Measurements from ENCODE around the gene RARG.
"Not testable (repeated sequence)": the region's sequence is repeated elsewhere in the genome, so short reads cannot be mapped to it uniquely, and the experiment has no call there.

RARG gene

DNA sequence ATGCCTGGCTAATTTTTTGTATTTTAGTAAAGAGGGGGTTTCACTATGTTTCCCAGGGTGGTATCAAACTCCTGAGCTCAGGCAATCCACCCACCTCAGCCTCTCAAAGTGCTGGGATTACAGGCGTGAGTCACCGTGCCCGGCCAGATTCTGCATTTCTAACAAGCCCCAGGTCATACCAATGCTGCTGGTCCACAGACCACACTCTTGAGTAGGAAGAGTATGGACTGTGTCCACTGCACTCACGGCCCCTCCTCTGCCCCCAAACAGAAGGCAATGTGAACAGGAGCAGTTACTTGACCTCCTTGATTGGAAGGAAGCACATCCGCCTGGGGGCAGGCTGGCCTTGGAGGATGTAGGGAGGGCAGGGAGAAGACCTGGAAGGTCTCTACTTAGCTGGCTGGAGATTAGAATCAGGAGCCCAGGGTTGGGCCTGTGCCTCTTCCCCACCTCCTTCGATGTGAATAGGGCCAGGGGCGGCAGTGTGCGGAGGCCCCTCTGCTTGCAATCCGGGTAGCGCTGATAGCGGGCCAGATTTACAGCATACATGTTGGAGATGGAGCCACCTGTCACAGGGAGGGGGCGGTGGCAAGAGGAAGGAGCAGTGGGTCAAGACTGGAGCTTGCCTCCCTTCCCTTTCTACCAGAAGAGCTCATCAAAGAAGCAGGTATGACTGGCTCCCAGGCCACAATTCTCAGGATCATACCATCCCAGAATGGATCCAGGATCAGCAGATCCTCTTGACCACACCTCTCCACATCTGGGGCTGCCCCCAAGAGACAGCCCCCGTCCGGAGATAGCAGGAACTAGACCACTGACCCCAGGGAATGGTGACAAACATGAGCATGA is 60.9 kb downstream of the RARG start:
- no peak for DNase-seq (ENCODE audit: low read depth in 2 of 2)

DNA sequence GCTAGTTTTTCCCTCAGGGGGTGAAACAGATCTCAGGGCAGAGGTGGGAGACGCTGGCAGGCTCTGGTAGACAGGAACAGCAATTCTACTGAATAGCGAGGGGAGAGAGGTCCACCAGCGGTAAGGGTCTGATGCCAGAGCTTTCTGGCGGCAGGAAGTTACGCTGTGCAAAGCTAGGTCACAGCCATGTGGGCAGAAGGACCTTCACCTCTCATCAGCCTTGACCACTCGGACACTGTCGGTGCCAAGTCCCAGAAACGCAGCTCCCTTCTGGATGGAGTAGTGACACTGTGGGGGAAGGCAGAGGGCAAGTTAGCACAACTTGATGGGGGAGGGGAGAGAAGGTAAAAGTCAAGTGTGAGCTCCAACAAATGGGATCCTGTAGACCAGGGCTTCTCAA is 61.8 kb downstream of the RARG start:
- DNase-seq (ENCODE audit: low read depth in 2 of 2), result no peak

DNA sequence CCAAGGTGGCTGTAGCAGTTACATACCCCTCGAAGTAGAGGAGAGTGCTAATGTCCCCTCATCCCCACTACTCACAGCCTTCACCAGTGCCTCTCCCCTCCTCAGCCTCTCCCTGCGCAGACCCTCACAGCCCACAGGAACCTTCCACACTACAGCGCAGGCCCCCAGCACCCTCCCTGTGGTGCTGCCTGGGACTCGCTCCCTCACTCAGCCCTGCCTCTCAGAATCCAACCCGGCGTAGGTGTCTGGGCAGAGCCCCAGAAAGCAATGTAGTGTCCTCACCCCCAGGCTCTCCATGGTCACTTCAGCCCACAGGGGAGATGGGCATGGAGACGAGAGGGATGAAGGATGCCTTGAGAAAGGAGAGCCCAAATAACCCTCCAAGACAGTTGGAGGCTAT is 62.4 kb downstream of the RARG start:
- DNase-seq (ENCODE audit: low read depth in 2 of 2), result no peak

DNA sequence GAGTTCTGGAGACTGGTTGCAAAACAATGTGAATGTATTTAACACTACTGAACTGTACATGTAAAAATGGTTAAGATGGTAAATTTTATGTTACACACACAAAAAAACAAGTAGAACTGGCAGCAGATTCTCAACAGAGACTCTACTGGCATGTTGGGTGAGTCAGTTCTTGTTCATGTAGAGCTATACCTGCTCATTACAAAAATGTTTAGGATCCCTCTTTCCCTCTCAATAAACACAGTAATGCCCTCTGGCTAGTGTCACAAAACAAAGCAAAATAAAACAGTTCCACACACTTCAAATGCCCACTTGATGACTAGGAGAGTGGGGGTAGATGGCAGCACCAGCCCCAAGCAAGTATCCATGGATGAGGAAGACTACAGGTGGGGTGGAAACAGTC is 65.2 kb downstream of the RARG start:
- no peak for DNase-seq (ENCODE audit: low read depth in 2 of 2)

DNA sequence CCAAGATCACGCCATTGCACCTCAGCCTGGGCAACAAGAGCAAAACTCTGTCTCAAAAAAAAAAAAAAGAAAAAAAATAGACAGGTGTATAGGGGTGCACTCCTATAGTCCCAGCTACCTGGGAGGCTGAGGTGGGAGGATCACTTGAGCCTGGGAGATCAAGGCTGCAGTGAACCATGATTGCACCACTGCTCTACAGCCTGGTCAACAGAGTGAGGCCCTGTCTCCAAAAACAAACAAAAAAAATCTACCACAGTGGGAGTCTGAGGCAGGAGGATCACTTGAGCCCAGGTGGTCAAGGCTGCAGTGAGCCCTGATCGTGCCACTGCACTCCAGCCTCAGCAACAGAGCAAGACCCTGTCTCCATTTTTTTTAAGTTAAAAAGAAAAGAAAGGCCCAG is 69.0 kb downstream of the RARG start:
- DNase-seq (ENCODE audit: low read depth in 2 of 2), result not testable (repeated sequence)

DNA sequence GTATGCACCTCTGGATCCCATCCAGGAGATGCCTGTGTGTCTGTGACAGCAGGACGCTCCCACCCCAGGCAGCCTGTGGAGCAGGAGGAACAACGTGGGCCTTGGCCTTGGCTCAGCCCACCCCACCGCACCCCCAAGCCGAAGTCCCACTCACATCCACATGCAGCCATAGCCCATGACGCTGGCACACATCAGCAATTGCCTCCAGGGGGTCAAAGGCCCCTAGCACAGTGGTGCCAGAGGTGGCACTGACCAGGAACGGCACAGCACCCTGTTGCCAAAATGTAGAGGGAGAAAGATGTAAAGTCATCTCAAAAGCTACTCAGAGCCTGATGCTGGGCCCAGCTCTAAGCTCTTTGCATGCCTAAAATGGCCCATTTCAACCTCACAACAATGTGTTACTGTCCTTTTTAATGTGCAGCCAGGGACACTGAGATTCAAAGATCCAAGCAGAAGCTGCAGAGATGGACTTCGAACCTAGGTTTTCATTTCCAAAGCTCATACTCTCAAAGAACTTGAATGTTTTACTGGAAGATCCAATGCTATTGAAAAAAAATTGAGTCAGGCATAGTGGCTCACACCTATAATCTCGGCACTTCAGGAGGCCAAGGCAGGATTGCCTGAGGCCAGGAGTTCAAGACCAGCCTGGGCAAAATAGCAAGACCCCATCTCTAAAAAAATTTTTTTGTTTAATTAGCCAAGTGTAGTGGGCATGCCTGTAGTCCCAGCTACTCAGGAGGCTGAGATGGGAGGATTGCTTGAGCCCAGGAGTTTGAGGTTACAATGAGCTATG is 70.7 kb downstream of the RARG start:
- DNase-seq (ENCODE audit: low read depth in 2 of 2), result no peak

DNA sequence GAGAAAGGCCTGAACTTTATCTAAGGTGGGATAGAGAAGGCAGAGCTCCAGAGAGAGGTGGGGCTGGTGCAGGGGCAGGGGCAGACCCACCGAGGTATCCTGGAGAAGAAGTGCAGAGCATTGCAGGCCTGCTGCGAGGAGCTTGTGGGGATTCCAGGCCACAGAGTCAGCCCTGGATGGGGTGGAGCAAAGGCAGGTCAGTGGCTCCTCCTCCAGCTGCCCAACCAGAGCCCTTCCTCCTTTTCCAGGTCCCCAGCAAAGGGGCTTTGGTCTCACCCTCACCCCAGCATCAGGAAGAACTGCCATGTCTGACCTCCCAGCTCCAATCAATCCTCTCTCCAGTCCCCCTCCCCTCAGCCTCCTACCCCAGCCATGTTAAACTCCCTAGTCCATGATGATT is 71.3 kb downstream of the RARG start:
- DNase-seq (ENCODE audit: low read depth in 2 of 2), result no peak
